B cell (primary cell): ENCODE data around the gene POU5F1.
"Not testable (repeated sequence)": the region's sequence is repeated elsewhere in the genome, so short reads cannot be mapped to it uniquely, and the experiment has no call there.

ENCODE experiments used
- EZH2 ChIP-seq: IDR thresholded peaks from 2 replicates; pipeline ENCODE4 v1.6.1; 2012; ENCODE audit warnings: borderline replicate concordance, low read depth, mild to moderate bottlenecking, moderate library complexity, low read length; ENCODE audit not compliant: insufficient read depth, poor library complexity, severe bottlenecking
- TF ChIP-seq, protein P1 (sequence below): fragments of 200-600 bp; IDR thresholded peaks from one replicate; pipeline ENCODE4 v1.8.0; 2022; ENCODE audit warnings: antibody characterized with exemption, mild to moderate bottlenecking

DNA sequence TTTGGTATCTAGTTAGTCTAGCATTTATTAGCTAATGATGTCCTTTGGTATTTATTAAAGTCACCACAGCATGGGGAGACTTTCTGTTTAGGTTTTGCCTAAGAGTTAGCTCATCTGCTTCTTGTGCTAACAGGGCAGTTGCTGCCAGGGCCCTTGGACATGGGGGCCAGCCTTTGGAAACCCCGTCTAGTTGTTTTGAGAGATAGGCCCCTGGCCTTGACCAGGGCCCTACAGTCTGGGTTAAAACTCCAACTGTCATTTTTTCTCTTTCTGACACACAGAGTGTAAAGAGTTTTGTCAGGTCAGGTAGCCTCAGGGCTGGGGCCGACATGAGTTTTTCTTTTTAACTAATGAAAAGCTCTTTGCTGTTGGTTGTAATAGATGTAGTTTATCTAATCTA is 12.8 kb upstream of the POU5F1 start:
- TF ChIP-seq, protein P1, sequence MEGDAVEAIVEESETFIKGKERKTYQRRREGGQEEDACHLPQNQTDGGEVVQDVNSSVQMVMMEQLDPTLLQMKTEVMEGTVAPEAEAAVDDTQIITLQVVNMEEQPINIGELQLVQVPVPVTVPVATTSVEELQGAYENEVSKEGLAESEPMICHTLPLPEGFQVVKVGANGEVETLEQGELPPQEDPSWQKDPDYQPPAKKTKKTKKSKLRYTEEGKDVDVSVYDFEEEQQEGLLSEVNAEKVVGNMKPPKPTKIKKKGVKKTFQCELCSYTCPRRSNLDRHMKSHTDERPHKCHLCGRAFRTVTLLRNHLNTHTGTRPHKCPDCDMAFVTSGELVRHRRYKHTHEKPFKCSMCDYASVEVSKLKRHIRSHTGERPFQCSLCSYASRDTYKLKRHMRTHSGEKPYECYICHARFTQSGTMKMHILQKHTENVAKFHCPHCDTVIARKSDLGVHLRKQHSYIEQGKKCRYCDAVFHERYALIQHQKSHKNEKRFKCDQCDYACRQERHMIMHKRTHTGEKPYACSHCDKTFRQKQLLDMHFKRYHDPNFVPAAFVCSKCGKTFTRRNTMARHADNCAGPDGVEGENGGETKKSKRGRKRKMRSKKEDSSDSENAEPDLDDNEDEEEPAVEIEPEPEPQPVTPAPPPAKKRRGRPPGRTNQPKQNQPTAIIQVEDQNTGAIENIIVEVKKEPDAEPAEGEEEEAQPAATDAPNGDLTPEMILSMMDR: not testable (repeated sequence)
- TF ChIP-seq EZH2: not testable (repeated sequence)
